OCI-LY7 (cell line): ENCODE results near the gene TICRR.

ENCODE experiments used
- EZH2phosphoT487 ChIP-seq: fragments of 200-600 bp; sonication (generic); IDR thresholded peaks from 2 replicates; pipeline ENCODE4 v1.6.1; 2018; ENCODE audit warnings: low read depth, borderline replicate concordance, mild to moderate bottlenecking, mixed run types, antibody characterized with exemption, low read length, moderate library complexity, mixed read lengths
- TF ChIP-seq, protein P1 (sequence below): fragments of 200-600 bp; sonication (generic); conservative IDR thresholded peaks from 2 replicates; pipeline ENCODE4 v1.5.1; 2014; ENCODE audit warnings: mild to moderate bottlenecking, antibody characterized with exemption, low read length, moderate library complexity, mixed read lengths

DNA sequence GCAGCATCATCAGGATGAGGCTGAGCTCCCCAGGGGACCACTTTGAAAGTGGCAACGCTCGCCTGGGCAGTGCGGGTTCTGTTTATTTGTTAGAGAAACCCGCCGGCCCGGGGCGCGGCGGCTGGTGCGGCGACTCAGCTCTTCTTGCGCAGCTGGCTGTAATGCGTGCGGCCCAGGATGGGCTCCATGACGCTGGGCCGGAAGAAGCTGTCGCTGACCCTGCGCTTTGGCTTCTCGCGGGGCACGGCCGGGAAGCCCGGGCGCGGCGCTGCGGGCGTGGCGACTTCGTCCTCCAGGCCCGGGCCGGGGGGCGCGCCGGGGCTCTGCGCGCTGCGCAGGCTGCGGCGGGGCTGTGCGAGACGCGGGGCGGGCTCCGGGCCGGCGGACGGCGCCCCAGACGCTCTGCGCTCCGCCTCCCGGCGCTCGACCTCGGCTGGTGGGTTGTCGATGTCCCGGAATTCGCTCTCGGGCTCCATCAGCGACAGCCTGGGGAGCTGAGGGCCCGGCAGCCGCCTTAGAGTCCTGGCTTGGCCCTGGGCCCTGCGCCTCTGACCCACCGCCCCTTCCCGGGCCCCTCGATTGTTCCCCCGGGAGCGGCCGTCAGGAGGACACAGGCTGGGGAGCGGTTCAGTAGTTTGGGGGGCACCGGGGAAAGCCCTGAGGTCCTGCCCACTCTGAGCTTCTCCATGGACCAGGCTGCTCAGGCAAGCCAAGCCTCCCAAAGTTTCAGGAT, 90.3 kb downstream of the TICRR start:
- TF ChIP-seq, protein P1, sequence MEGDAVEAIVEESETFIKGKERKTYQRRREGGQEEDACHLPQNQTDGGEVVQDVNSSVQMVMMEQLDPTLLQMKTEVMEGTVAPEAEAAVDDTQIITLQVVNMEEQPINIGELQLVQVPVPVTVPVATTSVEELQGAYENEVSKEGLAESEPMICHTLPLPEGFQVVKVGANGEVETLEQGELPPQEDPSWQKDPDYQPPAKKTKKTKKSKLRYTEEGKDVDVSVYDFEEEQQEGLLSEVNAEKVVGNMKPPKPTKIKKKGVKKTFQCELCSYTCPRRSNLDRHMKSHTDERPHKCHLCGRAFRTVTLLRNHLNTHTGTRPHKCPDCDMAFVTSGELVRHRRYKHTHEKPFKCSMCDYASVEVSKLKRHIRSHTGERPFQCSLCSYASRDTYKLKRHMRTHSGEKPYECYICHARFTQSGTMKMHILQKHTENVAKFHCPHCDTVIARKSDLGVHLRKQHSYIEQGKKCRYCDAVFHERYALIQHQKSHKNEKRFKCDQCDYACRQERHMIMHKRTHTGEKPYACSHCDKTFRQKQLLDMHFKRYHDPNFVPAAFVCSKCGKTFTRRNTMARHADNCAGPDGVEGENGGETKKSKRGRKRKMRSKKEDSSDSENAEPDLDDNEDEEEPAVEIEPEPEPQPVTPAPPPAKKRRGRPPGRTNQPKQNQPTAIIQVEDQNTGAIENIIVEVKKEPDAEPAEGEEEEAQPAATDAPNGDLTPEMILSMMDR: no peak
- TF ChIP-seq EZH2phosphoT487: no peak
